ENCODE results near the gene LHX1. TPM values are rescaled to one million over a fixed set of nuclear protein-coding genes. Genes with fewer than 3 reads are reported as not detected.

The LHX1 gene
- total RNA-seq (not detected), polyA plus RNA-seq (not detected)
- long read RNA-seq, donor 1, result 0 reads
- long read RNA-seq, donor 2, result 0 reads
- long read RNA-seq, donor 3, result 0 reads
- long read RNA-seq, donor 4, result 0 reads

DNA sequence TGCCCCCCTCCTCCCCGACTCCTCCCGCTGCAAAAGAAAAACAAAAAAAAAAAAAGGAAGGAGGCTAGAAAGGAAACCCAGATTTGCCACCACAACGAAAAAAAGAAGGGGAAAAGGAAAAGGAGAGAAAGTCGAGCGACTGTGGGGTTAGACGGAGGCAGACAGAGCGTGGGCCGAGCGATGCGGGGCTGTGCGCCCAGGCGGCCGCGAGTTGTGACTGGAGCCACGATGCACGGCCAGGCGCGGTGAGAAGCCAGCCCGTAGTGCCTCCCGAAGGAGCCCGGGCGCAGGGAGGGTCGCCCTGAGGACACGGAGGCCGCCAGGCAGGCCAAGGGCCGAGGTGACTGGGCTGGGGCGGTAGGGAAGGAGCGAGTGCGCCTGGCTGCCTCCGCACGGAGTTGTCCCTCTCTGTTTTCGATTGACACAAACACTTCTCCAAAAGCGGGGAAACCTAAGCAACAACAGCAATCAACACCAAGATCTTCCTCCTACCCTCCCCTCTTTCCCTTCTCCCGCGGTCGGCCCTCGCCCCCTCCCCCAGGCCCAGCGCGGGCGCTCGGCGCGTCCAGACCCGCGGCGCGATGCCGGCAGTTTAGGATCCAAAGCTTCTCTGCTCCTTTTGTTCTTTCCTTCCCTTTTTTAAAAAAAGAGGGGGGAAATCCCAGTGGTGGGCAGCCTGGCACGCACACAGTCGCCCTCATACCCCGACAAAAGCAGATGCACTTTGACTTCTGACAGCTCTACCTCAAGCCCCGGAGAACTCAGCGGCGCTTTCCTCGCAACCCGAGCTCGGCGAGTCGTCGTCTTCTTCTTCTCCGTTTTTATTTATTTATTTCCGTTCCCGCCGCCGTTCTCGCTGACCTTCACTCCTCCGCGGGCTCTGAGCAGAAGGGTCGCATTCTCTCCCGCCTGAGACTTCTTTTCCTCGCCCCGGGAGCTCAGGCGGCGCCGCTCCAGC, at the start of gene LHX1:
TSS of gene LHX1 (plus strand) at position 475 of the 958 bp plus-strand sequence. CDS start 723 bp downstream, outside the sequence.
- WGBS, result 3% methylated on average over 75 of the region's 75 CpGs
- no peaks in the 10 kb centered on the region for H3K9me3 ChIP-seq (ENCODE audit: control insufficient read depth, low read length)
- H3K4me1 ChIP-seq (ENCODE audit: control insufficient read depth, insufficient read depth, low read length), result peaks cover 21% of the 10 kb centered on the region
- H3K27ac ChIP-seq (ENCODE audit: low read length), result no peak within 1 kb of the TSS
- intact Hi-C loops (cut with DNase I), result no loop called here
- no peak for DNase-seq
- no peak for ATAC-seq
- peak within 1 kb of the TSS; percentile 26 for H3K4me3 ChIP-seq (ENCODE audit: low read length)
- H3K27me3 ChIP-seq (ENCODE audit: control insufficient read depth, insufficient read depth), result no peaks in the 10 kb centered on the region

DNA sequence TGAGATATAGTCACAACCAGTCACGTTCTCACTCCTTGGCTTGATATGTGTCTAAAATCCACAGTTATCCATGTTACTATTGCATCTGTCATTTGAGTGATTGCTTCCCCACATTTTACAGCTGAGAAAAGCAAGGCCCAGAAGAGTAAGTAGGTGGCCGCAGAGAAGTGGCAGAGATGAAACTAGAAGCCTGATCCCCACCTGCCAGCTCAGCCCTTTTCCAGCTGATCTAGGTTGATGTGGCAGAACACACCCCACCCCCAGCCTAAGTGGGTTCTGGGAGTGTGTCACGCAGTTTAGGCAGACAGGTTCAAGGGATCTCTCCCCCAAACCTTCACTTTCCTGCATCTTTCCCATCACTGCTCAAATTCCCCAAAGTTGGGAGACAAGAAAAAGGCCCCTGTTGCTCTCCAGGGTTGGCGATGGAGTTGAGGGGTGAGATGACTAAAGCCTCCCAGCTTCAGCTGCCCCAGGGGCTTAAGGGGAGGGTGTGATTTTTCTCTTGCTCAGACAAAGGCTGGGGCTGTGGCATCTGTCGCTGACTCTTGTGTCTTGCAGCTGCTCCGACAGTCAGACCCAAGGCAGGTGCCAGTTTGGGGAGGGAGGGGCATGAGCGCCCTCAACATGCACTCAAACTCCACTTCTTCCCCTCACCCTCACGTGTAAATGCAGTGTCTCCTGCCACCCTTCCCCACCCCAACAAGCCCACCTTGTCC, 48.9 kb upstream of the LHX1 start:
- H3K27me3 ChIP-seq (ENCODE audit: control insufficient read depth, insufficient read depth), result no peaks in the 10 kb centered on the region
- H3K4me1 ChIP-seq (ENCODE audit: control insufficient read depth, insufficient read depth, low read length), result no peaks in the 10 kb centered on the region
- ATAC-seq, result no peak
- DNase-seq, result no peak
- H3K4me3 ChIP-seq (ENCODE audit: low read length), result no peak overlapping the region
- H3K9me3 ChIP-seq (ENCODE audit: control insufficient read depth, low read length), result no peaks in the 10 kb centered on the region
- 57% methylated on average over 8 of the region's 8 CpGs for WGBS
- no peak overlapping the region for H3K27ac ChIP-seq (ENCODE audit: low read length)
- intact Hi-C loops (cut with DNase I), result no loop called here

DNA sequence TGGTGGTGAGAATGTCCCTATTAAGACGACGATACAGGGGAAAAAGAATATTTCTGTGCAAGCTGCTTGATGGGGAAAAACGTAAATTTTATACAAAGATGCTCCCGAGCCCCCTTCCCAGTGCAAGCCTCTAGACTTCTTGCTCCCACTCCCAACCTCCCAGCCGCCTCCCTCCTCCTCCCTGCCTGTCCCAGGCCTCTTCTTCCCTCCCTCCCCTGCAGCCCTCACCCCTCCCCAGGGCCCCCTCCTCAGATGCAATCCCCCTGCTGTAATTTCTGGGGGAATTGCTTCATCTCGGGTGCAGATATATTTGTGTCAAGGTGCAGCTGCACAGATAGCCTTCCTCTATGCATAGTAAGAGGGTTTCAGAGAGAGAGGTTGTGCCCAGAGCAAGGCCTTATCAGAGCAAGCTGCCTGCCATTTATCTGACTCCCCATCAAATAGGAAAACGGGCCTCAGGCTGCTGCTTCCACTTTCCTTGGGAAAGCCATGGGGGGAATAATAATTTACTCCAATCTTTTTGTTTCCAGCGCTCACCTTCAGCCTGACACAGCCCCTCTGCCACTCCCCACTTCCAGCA, 47.4 kb upstream of the LHX1 start:
- Histone ChIP-seq H3K27ac (ENCODE audit: low read length) (no peak overlapping the region), H3K27me3 (ENCODE audit: control insufficient read depth, insufficient read depth) (no peaks in the 10 kb centered on the region), H3K4me1 (ENCODE audit: control insufficient read depth, insufficient read depth, low read length) (no peaks in the 10 kb centered on the region), H3K4me3 (ENCODE audit: low read length) (no peak overlapping the region), H3K9me3 (ENCODE audit: control insufficient read depth, low read length) (no peaks in the 10 kb centered on the region)
- ATAC-seq (no peak), DNase-seq (no peak)
- WGBS, result 50% methylated on average over 8 of the region's 8 CpGs
- intact Hi-C loops (cut with DNase I), result no loop called here

DNA sequence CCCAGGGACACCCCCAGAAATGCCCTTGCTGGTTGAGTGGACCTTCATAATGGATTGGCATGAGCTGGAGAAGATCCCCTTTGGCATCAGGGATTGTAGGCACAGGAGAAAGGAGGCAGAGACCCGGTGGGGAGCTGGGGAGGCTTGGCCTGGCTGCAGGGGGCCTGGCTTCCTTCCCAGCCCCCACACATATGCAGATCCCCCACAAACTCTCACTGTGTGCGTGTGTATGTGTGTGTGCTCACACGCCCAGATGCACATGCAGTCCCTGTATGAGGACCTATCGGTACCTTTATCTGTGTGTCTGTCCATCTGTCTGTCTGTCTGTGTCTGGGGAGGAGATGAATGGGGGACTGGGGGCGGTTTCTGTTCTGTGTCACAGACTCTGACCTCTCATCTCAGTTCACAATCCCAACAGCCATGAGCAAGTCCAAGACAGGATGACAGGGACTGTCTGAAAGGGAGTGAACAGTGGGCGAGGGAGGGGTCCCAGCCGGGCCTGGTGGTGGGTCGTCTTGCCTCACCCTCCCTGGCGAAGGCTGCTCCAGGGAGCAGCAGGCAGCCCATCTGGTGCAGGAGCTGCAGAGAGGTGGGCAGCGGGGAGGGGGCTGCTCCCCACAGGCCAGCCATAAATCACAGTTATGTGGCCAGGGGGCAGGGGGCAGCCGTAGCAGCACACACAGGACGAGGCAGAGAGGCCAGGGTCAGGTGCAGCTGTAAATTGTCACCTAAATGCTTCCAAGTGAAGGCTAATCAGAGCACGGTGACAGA, 46.7 kb upstream of the LHX1 start:
- H3K9me3 ChIP-seq (ENCODE audit: control insufficient read depth, low read length), result no peaks in the 10 kb centered on the region
- no peak overlapping the region for H3K27ac ChIP-seq (ENCODE audit: low read length)
- no peaks in the 10 kb centered on the region for H3K27me3 ChIP-seq (ENCODE audit: control insufficient read depth, insufficient read depth)
- H3K4me1 ChIP-seq (ENCODE audit: control insufficient read depth, insufficient read depth, low read length), result no peaks in the 10 kb centered on the region
- H3K4me3 ChIP-seq (ENCODE audit: low read length), result no peak overlapping the region
- ATAC-seq (no peak), DNase-seq (no peak)
- WGBS, result 52% methylated on average over 13 of the region's 13 CpGs
- intact Hi-C loops (cut with DNase I), result no loop called here

DNA sequence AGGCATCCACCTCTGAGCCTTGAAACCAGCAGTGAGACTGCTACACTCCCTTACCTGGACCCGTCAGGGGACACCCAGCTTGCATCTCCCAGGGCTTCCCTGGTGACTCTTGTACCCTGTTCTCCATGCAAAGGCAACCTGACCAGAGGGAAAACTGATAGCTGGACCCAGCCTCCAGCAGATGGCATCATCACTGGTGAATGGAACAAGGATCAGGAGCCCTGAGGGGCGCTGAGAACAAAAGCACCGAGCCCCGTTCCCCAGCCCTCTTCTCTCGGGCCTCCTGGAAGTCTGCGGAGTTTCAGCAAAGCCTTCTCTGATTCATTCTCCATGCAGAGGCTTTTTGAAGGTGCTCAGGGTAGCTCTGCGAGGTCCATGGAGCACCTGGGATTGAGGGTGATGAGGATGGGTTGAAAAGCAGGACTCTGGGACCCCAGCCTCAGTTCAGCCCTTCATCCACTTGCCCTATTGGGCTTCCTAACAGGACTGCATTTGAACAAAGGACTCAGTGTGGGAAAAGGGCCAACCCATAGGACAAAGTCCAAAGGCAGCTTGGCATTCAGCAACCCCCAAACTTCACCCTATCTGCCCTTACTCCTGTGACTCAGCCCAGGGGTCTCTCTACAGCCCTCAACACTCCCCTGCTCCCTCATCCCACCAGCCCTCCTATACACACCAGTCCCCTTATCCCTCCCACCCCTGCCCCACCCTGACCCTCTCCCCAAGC, 45.0 kb upstream of the LHX1 start:
- 80% methylated on average over 7 of the region's 7 CpGs for WGBS
- Histone ChIP-seq H3K4me1 (ENCODE audit: control insufficient read depth, insufficient read depth, low read length) (no peaks in the 10 kb centered on the region), H3K9me3 (ENCODE audit: control insufficient read depth, low read length) (no peaks in the 10 kb centered on the region), H3K27me3 (ENCODE audit: control insufficient read depth, insufficient read depth) (no peaks in the 10 kb centered on the region), H3K27ac (ENCODE audit: low read length) (no peak overlapping the region), H3K4me3 (ENCODE audit: low read length) (no peak overlapping the region)
- ATAC-seq (no peak), DNase-seq (no peak)
- intact Hi-C loops (cut with DNase I), result no loop called here

DNA sequence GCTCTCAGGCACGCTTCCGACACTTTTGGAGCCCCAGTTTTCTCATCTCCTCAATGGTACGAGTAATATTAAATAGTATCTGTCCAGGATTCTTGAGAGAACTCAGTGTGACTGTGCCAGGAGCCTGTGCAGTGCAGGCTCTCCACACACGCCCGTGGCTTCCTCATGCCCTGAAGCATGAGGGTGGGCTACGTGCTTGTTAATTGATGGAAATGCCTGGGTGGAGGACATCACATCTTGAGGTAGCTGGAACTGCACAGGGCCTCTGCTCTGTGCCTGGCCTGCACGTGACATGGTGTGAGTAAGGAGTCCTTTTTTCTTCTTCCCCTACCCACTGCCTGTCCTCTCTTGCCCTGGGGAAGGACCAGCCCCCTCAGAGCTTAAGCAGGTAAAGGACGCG, 43.1 kb upstream of the LHX1 start:
- intact Hi-C loops (cut with DNase I), result no loop called here
- Histone ChIP-seq H3K9me3 (ENCODE audit: control insufficient read depth, low read length) (no peaks in the 10 kb centered on the region), H3K4me1 (ENCODE audit: control insufficient read depth, insufficient read depth, low read length) (no peaks in the 10 kb centered on the region), H3K27ac (ENCODE audit: low read length) (no peak overlapping the region), H3K27me3 (ENCODE audit: control insufficient read depth, insufficient read depth) (no peaks in the 10 kb centered on the region), H3K4me3 (ENCODE audit: low read length) (no peak overlapping the region)
- DNase-seq (no peak), ATAC-seq (no peak)
- 80% methylated on average over 9 of the region's 9 CpGs for WGBS

DNA sequence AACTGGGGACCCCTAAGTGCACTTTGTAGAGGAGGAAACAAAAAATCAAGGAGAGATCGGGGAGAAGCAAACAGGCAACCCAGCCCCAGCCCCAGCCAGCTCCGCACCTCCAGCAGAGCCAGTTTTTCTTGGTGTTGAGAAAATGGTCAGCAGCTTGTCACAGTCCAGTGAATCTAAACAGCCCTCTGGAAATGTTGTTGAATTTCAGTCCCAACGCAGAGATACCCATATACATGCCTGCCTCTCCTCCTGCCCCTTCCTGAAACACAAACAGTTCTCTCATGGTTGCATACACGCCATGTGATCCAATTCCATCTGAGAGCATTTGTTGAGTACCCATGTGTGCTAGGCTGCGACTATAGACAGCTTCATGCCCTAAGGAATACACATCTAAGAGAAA, 42.4 kb upstream of the LHX1 start:
- Histone ChIP-seq H3K9me3 (ENCODE audit: control insufficient read depth, low read length) (no peaks in the 10 kb centered on the region), H3K4me3 (ENCODE audit: low read length) (no peak overlapping the region), H3K4me1 (ENCODE audit: control insufficient read depth, insufficient read depth, low read length) (no peaks in the 10 kb centered on the region), H3K27ac (ENCODE audit: low read length) (no peak overlapping the region), H3K27me3 (ENCODE audit: control insufficient read depth, insufficient read depth) (no peaks in the 10 kb centered on the region)
- DNase-seq (no peak), ATAC-seq (no peak)
- intact Hi-C loops (cut with DNase I), result no loop called here
- WGBS, result 89% methylated on average over 5 of the region's 5 CpGs

DNA sequence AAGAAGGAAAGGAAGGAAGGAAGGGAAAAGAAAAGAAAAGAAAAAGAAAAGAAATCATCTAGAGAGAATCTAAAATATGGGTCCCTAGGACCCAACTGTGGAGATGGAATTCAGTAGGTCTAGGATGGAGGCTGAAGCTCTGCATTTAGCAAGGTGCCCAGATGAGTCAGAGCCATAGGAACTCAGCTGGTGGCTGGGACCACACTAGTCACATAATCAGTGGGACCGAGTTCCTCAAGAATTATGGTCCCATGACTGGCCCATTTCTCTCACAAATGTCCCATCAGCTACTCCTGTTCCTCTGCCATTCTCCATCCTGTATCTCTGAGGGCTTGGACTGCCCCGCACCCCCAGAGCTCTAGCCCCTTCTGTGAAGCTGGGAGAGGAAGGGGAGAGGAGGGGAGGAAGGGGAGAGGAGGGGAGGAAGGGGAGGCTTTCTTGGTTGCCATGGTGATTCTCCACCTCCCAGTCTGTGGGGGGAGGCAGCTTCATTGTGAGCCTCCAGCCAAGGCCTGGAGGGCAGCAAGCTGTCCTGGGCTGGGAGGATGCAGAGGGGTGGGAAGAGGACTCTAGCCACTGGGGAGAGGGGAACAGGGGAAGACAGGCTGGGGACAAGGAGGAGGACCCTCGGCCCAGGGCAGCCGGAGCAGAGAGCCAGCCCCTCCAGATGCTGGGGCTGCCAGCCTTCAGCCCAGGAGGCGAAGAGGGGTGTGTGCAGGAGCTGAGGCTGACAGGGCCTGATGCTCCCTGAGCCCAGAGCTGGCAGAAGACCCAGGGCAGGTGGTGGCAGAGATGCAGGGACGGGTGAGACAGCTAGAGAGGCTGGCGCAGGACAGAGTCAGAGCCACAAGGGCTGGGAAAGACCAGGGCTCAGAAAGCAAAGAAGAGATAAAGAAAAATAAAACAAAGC, 37.8 kb upstream of the LHX1 start:
- no peak overlapping the region for H3K27ac ChIP-seq (ENCODE audit: low read length)
- no peaks in the 10 kb centered on the region for H3K27me3 ChIP-seq (ENCODE audit: control insufficient read depth, insufficient read depth)
- 63% methylated on average over 7 of the region's 7 CpGs for WGBS
- no peaks in the 10 kb centered on the region for H3K9me3 ChIP-seq (ENCODE audit: control insufficient read depth, low read length)
- ATAC-seq (peak in 1 of 2 donors; percentile 14), DNase-seq (no peak)
- no peak overlapping the region for H3K4me3 ChIP-seq (ENCODE audit: low read length)
- no peaks in the 10 kb centered on the region for H3K4me1 ChIP-seq (ENCODE audit: control insufficient read depth, insufficient read depth, low read length)
- intact Hi-C loops (cut with DNase I), result no loop called here

DNA sequence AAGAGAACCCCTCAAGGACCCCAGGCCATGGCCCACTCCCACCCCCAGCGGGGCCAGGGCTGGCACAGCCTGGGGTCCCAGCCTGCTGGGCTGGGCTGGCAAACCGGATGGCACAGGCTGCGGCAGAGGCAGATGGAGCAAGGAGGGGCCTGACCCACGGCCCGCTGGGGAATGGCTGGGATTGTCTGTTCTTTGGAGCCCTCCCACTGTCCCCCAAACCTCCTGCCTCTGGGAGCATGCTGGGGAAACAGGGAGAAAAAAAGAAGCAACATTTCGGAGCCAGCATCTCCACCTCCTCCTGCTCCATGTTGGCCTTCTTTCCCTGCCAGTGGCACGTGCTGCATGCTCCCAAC, 37.1 kb upstream of the LHX1 start:
- intact Hi-C loops (cut with DNase I), result no loop called here
- Histone ChIP-seq H3K4me1 (ENCODE audit: control insufficient read depth, insufficient read depth, low read length) (no peaks in the 10 kb centered on the region), H3K9me3 (ENCODE audit: control insufficient read depth, low read length) (no peaks in the 10 kb centered on the region), H3K27ac (ENCODE audit: low read length) (no peak overlapping the region), H3K27me3 (ENCODE audit: control insufficient read depth, insufficient read depth) (no peaks in the 10 kb centered on the region), H3K4me3 (ENCODE audit: low read length) (no peak overlapping the region)
- WGBS, result 75% methylated on average over 7 of the region's 7 CpGs
- DNase-seq (no peak), ATAC-seq (no peak)
